H1 (cell line): ENCODE data around the gene KNCN. TPM values are rescaled to one million over a fixed set of nuclear protein-coding genes. Genes with fewer than 3 reads are reported as not detected.

Experiments used
- CBX5 ChIP-seq: fragments of 300-800, 300-1000 bp; sonication (generic); IDR thresholded peaks from 2 replicates; pipeline ENCODE4 v1.7.1; 2016; ENCODE audit warnings: antibody characterized with exemption, low read length, low read depth
- ZNF274 ChIP-seq: IDR thresholded peaks from 2 replicates; pipeline ENCODE4 v1.7.0; 2012; ENCODE audit warnings: low read length, borderline replicate concordance; ENCODE audit errors: extremely low read depth
- polyA plus RNA-seq, 7 experiments: library from polyadenylated mRNA; depleted of rRNA in 3 of 7; stranded (reverse) in 5 of 7; unstranded in 2 of 7; fragments of >200 nt in 5 of 7; fragments of 200-250 nt in 2 of 7; gene quantifications; 1 replicate in 5 of 7; 2 replicates in 1 of 7; 4 replicates in 1 of 7; pipeline versions ENCODE4 v1.2.1 to v1.2.3, GENCODE V29; 2011 to 2013; ENCODE audit warnings: missing spikeins in 2 of 7, mixed read lengths in 2 of 7
- total RNA-seq: library from RNA; stranded (reverse); fragmentation: NEBNext Ultra II Directional; extraction: Animal tissue kit (Norgen Biotek cat#: 25700); gene quantifications from 2 replicates; pipeline ENCODE4 v1.2.1, GENCODE V29; 2021
- TF ChIP-seq, protein P1 (sequence below): IDR thresholded peaks from 2 replicates; pipeline ENCODE4 v1.6.1; 2012; ENCODE audit warnings: inconsistent platforms

The KNCN gene
- total and polyA plus RNA-seq, 2 of the 8 experiments (the other 6 are each of a cell fraction or from before 2014, with no cell fraction given): not detected

DNA sequence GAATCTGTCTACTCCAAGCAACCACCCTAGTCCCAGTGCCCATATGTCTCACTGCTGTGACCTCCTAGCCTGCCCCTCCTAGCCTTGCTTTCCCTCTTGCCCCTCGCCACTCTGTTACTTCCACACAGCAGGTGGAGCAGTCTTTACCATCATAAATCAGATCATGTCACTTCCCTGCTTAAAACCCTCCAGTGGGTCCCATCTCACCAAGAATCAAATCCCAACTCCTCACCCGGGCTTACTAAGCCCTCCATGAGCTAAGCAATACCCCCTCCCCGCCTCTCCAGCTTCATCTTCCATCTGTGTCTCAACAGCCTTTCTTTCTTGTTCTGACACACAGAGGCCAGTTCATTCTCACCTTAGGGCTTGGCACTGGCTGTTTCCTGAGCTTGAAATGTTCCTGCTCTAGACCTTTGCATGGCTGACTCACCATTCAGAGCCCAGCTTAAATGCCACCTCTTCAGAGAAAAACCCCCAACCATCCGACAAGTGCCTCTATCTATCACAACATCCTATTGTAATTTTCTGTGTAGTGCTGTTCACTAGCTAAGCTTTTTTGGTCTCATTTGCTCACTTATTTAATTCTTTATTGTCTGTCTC is 22.3 kb downstream of the KNCN start (continued):
- TF ChIP-seq, protein P1, sequence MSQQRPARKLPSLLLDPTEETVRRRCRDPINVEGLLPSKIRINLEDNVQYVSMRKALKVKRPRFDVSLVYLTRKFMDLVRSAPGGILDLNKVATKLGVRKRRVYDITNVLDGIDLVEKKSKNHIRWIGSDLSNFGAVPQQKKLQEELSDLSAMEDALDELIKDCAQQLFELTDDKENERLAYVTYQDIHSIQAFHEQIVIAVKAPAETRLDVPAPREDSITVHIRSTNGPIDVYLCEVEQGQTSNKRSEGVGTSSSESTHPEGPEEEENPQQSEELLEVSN: no peak
- TF ChIP-seq CBX5: no peak
- no peak for TF ChIP-seq ZNF274
- TF ChIP-seq, all 59 proteins: peak for 0
